ENCODE measurements around the gene PYGM.

PYGM gene

GRCh38 chr11:64762277-64762673 is 2.5 kb upstream of the PYGM start:
- Histone ChIP-seq H3K27ac (ENCODE audit: low read depth, low read length) (no peak overlapping the region), H3K36me3 (ENCODE audit: control insufficient read depth in 5 of 5, insufficient read depth in 5 of 5, low read length in 5 of 5) (peaks cover 0 to 50% (median 47%) of the 10 kb centered on the region in 5 donors), H3K9me3 (ENCODE audit: control insufficient read depth in 5 of 5, low read length in 5 of 5) (no peaks in the 10 kb centered on the region), H3K4me3 (ENCODE audit: low read depth in 1 of 5, low read length in 5 of 5) (no peak overlapping the region), H3K4me1 (ENCODE audit: control insufficient read depth in 5 of 5, insufficient read depth in 5 of 5, low read length in 5 of 5) (peaks cover 9 to 56% (median 54%) of the 10 kb centered on the region in 5 donors), H3K9ac (ENCODE audit: low read length in 5 of 5) (peak overlapping the region in 1 of 5 donors; percentile 31), H3K27me3 (ENCODE audit: control insufficient read depth in 5 of 5, insufficient read depth in 4 of 5, low read length in 5 of 5) (no peaks in the 10 kb centered on the region)

GRCh38 chr11:64760759-64761420 is 1.1 kb upstream of the PYGM start:
- no peaks in the 10 kb centered on the region for H3K27me3 ChIP-seq (ENCODE audit: control insufficient read depth in 5 of 5, insufficient read depth in 4 of 5, low read length in 5 of 5)
- peaks cover 9 to 56% (median 54%) of the 10 kb centered on the region in 5 donors for H3K4me1 ChIP-seq (ENCODE audit: control insufficient read depth in 5 of 5, insufficient read depth in 5 of 5, low read length in 5 of 5)
- no peaks in the 10 kb centered on the region for H3K9me3 ChIP-seq (ENCODE audit: control insufficient read depth in 5 of 5, low read length in 5 of 5)
- H3K27ac ChIP-seq (ENCODE audit: low read depth, low read length) = no peak overlapping the region
- no peak overlapping the region for H3K9ac ChIP-seq (ENCODE audit: low read length in 5 of 5)
- no peak overlapping the region for H3K4me3 ChIP-seq (ENCODE audit: low read depth in 1 of 5, low read length in 5 of 5)
- H3K36me3 ChIP-seq (ENCODE audit: control insufficient read depth in 5 of 5, insufficient read depth in 5 of 5, low read length in 5 of 5) = peaks cover 0 to 38% (median 34%) of the 10 kb centered on the region in 5 donors

GRCh38 chr11:64759131-64759721 is 548 bp downstream of the PYGM start:
- no peaks in the 10 kb centered on the region for H3K9me3 ChIP-seq (ENCODE audit: control insufficient read depth in 5 of 5, low read length in 5 of 5)
- H3K27ac ChIP-seq (ENCODE audit: low read depth, low read length) = peak overlapping the region; percentile 37
- H3K4me3 ChIP-seq (ENCODE audit: low read depth in 1 of 5, low read length in 5 of 5) = peak overlapping the region; percentile 24 to 53 (median 44)
- H3K36me3 ChIP-seq (ENCODE audit: control insufficient read depth in 5 of 5, insufficient read depth in 5 of 5, low read length in 5 of 5) = peaks cover 0 to 22% (median 18%) of the 10 kb centered on the region in 5 donors
- peaks cover 9 to 55% (median 53%) of the 10 kb centered on the region in 5 donors for H3K4me1 ChIP-seq (ENCODE audit: control insufficient read depth in 5 of 5, insufficient read depth in 5 of 5, low read length in 5 of 5)
- no peaks in the 10 kb centered on the region for H3K27me3 ChIP-seq (ENCODE audit: control insufficient read depth in 5 of 5, insufficient read depth in 4 of 5, low read length in 5 of 5)
- peak overlapping the region in 2 of 5 donors; percentile 16 to 56 for H3K9ac ChIP-seq (ENCODE audit: low read length in 5 of 5)

- no peak overlapping the region for H3K27ac ChIP-seq (ENCODE audit: low read depth, low read length)
- H3K27me3 ChIP-seq (ENCODE audit: control insufficient read depth in 5 of 5, insufficient read depth in 4 of 5, low read length in 5 of 5) = no peaks in the 10 kb centered on the region
- peaks cover 9 to 48% (median 45%) of the 10 kb centered on the region in 5 donors for H3K4me1 ChIP-seq (ENCODE audit: control insufficient read depth in 5 of 5, insufficient read depth in 5 of 5, low read length in 5 of 5)
- H3K9me3 ChIP-seq (ENCODE audit: control insufficient read depth in 5 of 5, low read length in 5 of 5) = no peaks in the 10 kb centered on the region
- peak overlapping the region in 1 of 5 donors; percentile 56 for H3K9ac ChIP-seq (ENCODE audit: low read length in 5 of 5)
- H3K36me3 ChIP-seq (ENCODE audit: control insufficient read depth in 5 of 5, insufficient read depth in 5 of 5, low read length in 5 of 5) = peaks cover 0 to 15% (median 10%) of the 10 kb centered on the region in 5 donors
- no peak overlapping the region for H3K4me3 ChIP-seq (ENCODE audit: low read depth in 1 of 5, low read length in 5 of 5)
These were observed 1.3 kb downstream of the PYGM start for GRCh38 chr11:64758330-64759079.

- no peak overlapping the region for H3K4me3 ChIP-seq (ENCODE audit: low read depth in 1 of 5, low read length in 5 of 5)
- H3K9ac ChIP-seq (ENCODE audit: low read length in 5 of 5) = no peak overlapping the region
- H3K4me1 ChIP-seq (ENCODE audit: control insufficient read depth in 5 of 5, insufficient read depth in 5 of 5, low read length in 5 of 5) = peaks cover 6 to 40% (median 38%) of the 10 kb centered on the region in 5 donors
- no peak overlapping the region for H3K27ac ChIP-seq (ENCODE audit: low read depth, low read length)
- H3K27me3 ChIP-seq (ENCODE audit: control insufficient read depth in 5 of 5, insufficient read depth in 4 of 5, low read length in 5 of 5) = no peaks in the 10 kb centered on the region
- H3K9me3 ChIP-seq (ENCODE audit: control insufficient read depth in 5 of 5, low read length in 5 of 5) = no peaks in the 10 kb centered on the region
- H3K36me3 ChIP-seq (ENCODE audit: control insufficient read depth in 5 of 5, insufficient read depth in 5 of 5, low read length in 5 of 5) = peaks cover 0 to 10% (median 5%) of the 10 kb centered on the region in 5 donors
These were observed 2.0 kb downstream of the PYGM start for GRCh38 chr11:64757549-64758329.

- Histone ChIP-seq H3K27ac (ENCODE audit: low read depth, low read length) (no peak overlapping the region), H3K9ac (ENCODE audit: low read length in 5 of 5) (no peak overlapping the region), H3K36me3 (ENCODE audit: control insufficient read depth in 5 of 5, insufficient read depth in 5 of 5, low read length in 5 of 5) (peaks cover 0 to 21% (median 10%) of the 10 kb centered on the region in 5 donors)
These were observed 4.0 kb downstream of the PYGM start for GRCh38 chr11:64755681-64756361.

GRCh38 chr11:64754919-64755662 is 4.7 kb downstream of the PYGM start:
- no peaks in the 10 kb centered on the region for H3K27me3 ChIP-seq (ENCODE audit: control insufficient read depth in 5 of 5, insufficient read depth in 4 of 5, low read length in 5 of 5)
- no peak overlapping the region for H3K9ac ChIP-seq (ENCODE audit: low read length in 5 of 5)
- H3K36me3 ChIP-seq (ENCODE audit: control insufficient read depth in 5 of 5, insufficient read depth in 5 of 5, low read length in 5 of 5) = peaks cover 0 to 26% (median 14%) of the 10 kb centered on the region in 5 donors
- no peak overlapping the region for H3K27ac ChIP-seq (ENCODE audit: low read depth, low read length)
- H3K4me1 ChIP-seq (ENCODE audit: control insufficient read depth in 5 of 5, insufficient read depth in 5 of 5, low read length in 5 of 5) = peaks cover 2 to 16% (median 13%) of the 10 kb centered on the region in 5 donors
- no peaks in the 10 kb centered on the region for H3K9me3 ChIP-seq (ENCODE audit: control insufficient read depth in 5 of 5, low read length in 5 of 5)
- no peak overlapping the region for H3K4me3 ChIP-seq (ENCODE audit: low read depth in 1 of 5, low read length in 5 of 5)

More at GRCh38 chr11:64755681-64756361, 4.0 kb downstream of the PYGM start:
- Histone ChIP-seq H3K9me3 (ENCODE audit: control insufficient read depth in 5 of 5, low read length in 5 of 5) (no peaks in the 10 kb centered on the region), H3K4me1 (ENCODE audit: control insufficient read depth in 5 of 5, insufficient read depth in 5 of 5, low read length in 5 of 5) (peaks cover 6 to 23% (median 21%) of the 10 kb centered on the region in 5 donors), H3K27me3 (ENCODE audit: control insufficient read depth in 5 of 5, insufficient read depth in 4 of 5, low read length in 5 of 5) (no peaks in the 10 kb centered on the region), H3K4me3 (ENCODE audit: low read depth in 1 of 5, low read length in 5 of 5) (no peak overlapping the region)

- Histone ChIP-seq H3K9me3 (ENCODE audit: control insufficient read depth in 5 of 5, low read length in 5 of 5) (no peaks in the 10 kb centered on the region), H3K36me3 (ENCODE audit: control insufficient read depth in 5 of 5, insufficient read depth in 5 of 5, low read length in 5 of 5) (peaks cover 0 to 26% (median 14%) of the 10 kb centered on the region in 5 donors), H3K27ac (ENCODE audit: low read depth, low read length) (no peak overlapping the region), H3K9ac (ENCODE audit: low read length in 5 of 5) (no peak overlapping the region), H3K4me1 (ENCODE audit: control insufficient read depth in 5 of 5, insufficient read depth in 5 of 5, low read length in 5 of 5) (peaks cover 0 to 8% (median 6%) of the 10 kb centered on the region in 5 donors), H3K4me3 (ENCODE audit: low read depth in 1 of 5, low read length in 5 of 5) (no peak overlapping the region), H3K27me3 (ENCODE audit: control insufficient read depth in 5 of 5, insufficient read depth in 4 of 5, low read length in 5 of 5) (no peaks in the 10 kb centered on the region)
These were observed 5.5 kb downstream of the PYGM start for GRCh38 chr11:64754124-64754918.
